ENCODE measurements around the gene HDAC4. TPM values are rescaled to one million over a fixed set of nuclear protein-coding genes. Genes with fewer than 3 reads are reported as not detected.

HDAC4 gene
- total and polyA plus RNA-seq, 2 donors from 2014 or later, result 2.2 to 56.8 TPM

DNA sequence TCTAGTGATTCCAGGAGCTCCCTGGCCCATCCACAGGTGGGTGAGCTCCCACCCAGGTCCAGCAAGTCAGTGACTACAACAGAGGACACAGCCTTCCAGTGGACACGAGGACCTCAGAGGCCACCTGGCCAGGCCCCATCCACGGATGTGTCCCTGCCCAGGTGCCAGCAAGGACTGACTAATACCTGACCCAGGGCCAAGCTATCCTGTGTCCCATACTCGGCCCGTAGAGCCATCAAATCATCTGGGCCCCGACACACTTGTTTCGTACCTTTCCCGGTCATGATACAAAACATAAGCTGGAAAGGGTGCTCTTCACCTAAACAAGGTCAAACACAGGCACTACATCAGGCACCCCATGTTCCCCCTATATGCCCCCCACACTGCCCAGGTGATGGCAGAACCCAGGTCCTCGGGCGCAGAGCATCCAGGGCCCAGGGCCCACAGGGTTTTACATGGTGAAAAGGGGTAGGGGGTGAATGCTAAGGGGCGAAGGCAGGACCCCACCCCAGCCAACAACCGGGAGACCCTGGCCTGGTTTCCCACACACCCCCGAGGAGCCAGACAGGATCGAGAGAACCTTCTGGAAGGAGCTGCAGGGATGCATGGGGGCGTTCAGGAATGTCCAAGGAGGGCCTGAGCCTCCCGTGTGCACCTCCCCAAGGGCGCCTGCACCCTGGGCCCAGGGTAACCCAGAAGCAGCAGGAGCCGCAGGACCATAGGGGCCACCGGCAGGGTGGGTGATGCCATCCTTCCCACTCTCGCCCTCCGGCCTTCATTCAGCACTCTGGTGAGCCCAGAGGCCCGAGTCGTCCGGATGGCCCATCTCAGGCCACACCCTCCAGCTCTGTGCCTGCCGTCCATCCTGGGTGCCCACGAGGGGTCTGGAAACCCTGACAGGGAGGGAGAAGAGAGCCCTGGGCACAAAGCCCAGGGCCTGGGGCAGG lies 94.3 kb downstream of the HDAC4 start:
- H3K27ac ChIP-seq (ENCODE audit: low read depth in 2 of 2, low read length in 2 of 2), result no peak overlapping the region
- H3K9me3 ChIP-seq (ENCODE audit: control insufficient read depth in 2 of 3, insufficient read depth in 1 of 3, low read length in 3 of 3), result no peaks in the 10 kb centered on the region
- H3K4me3 ChIP-seq (ENCODE audit: low read length in 3 of 3), result no peak overlapping the region
- intact Hi-C loops (cut with DNase I), result no loop called here
- no peak for FAIRE-seq
- H3K9ac ChIP-seq (ENCODE audit: low read length in 3 of 3), result no peak overlapping the region
- DNase-seq, result peak in 2 of 5 donors; percentile 41 to 61
- no peaks in the 10 kb centered on the region for H3K36me3 ChIP-seq (ENCODE audit: control insufficient read depth in 2 of 3, insufficient read depth in 3 of 3, low read length in 3 of 3)
- no peaks in the 10 kb centered on the region for H3K27me3 ChIP-seq (ENCODE audit: control insufficient read depth, insufficient read depth, low read length)
- H3K4me1 ChIP-seq (ENCODE audit: control insufficient read depth in 2 of 3, insufficient read depth in 2 of 3, low read depth in 1 of 3, low read length in 3 of 3), result peaks cover 0 to 21% (median 16%) of the 10 kb centered on the region in 3 donors
- TF ChIP-seq, protein P1, sequence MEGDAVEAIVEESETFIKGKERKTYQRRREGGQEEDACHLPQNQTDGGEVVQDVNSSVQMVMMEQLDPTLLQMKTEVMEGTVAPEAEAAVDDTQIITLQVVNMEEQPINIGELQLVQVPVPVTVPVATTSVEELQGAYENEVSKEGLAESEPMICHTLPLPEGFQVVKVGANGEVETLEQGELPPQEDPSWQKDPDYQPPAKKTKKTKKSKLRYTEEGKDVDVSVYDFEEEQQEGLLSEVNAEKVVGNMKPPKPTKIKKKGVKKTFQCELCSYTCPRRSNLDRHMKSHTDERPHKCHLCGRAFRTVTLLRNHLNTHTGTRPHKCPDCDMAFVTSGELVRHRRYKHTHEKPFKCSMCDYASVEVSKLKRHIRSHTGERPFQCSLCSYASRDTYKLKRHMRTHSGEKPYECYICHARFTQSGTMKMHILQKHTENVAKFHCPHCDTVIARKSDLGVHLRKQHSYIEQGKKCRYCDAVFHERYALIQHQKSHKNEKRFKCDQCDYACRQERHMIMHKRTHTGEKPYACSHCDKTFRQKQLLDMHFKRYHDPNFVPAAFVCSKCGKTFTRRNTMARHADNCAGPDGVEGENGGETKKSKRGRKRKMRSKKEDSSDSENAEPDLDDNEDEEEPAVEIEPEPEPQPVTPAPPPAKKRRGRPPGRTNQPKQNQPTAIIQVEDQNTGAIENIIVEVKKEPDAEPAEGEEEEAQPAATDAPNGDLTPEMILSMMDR (IDR thresholded peaks at IDR 0.05; ENCODE audit: borderline replicate concordance, extremely low read depth, insufficient read depth), result no peak

DNA sequence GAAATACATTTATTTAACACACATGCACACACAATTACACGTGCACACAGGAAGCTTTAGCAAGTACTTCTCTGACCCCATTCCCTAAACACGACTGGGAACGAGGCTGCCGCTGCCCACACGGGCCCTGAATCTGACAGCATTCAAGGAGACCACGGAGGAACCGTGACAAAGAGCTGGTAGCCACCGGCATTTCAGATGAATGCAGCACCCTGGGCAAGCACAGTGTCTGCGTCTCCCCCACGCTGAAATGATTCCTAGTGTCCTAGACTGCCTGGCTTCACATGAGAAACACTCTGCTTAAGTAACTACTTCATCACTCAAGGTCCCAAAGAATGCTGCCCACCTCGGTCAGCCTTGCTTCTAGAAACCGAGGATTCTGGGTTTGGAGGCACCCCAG lies 95.0 kb downstream of the HDAC4 start:
- H3K9me3 ChIP-seq (ENCODE audit: control insufficient read depth in 2 of 3, insufficient read depth in 1 of 3, low read length in 3 of 3), result no peaks in the 10 kb centered on the region

DNA sequence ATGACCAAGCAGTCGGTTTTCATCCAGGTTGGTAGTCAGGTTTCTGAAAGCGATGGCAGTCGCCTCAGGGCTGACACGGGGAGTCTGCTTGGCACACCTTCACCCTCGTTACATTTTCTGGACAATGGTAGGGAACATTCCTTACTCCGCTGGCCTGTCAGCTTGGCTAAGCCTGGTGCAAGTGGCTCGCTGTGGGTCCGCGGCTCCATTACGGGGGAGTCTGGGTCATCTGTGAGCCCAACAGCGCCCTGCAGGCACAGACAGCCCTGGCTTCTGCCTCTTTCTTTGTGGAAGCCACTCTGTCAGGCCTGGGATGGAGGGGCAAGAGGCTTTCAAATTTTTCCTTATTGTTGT lies 95.6 kb downstream of the HDAC4 start:
- DNase-seq (peak in 2 of 5 donors; percentile 55 to 58), FAIRE-seq (no peak)
- Histone ChIP-seq H3K27ac (ENCODE audit: low read depth in 2 of 2, low read length in 2 of 2) (no peak overlapping the region), H3K9me3 (ENCODE audit: control insufficient read depth in 2 of 3, insufficient read depth in 1 of 3, low read length in 3 of 3) (no peaks in the 10 kb centered on the region), H3K4me3 (ENCODE audit: low read length in 3 of 3) (no peak overlapping the region), H3K36me3 (ENCODE audit: control insufficient read depth in 2 of 3, insufficient read depth in 3 of 3, low read length in 3 of 3) (no peaks in the 10 kb centered on the region), H3K4me1 (ENCODE audit: control insufficient read depth in 2 of 3, insufficient read depth in 2 of 3, low read depth in 1 of 3, low read length in 3 of 3) (peaks cover 0 to 16% (median 10%) of the 10 kb centered on the region in 3 donors), H3K9ac (ENCODE audit: low read length in 3 of 3) (no peak overlapping the region), H3K27me3 (ENCODE audit: control insufficient read depth, insufficient read depth, low read length) (no peaks in the 10 kb centered on the region)
- TF ChIP-seq, protein P1 (IDR thresholded peaks at IDR 0.05; ENCODE audit: borderline replicate concordance, extremely low read depth, insufficient read depth), result no peak
- intact Hi-C loops (cut with DNase I), result no loop called here

More for the DNA sequence above, 95.0 kb downstream of the HDAC4 start:
- Histone ChIP-seq H3K27ac (ENCODE audit: low read depth in 2 of 2, low read length in 2 of 2) (no peak overlapping the region), H3K9ac (ENCODE audit: low read length in 3 of 3) (no peak overlapping the region), H3K4me3 (ENCODE audit: low read length in 3 of 3) (no peak overlapping the region), H3K36me3 (ENCODE audit: control insufficient read depth in 2 of 3, insufficient read depth in 3 of 3, low read length in 3 of 3) (no peaks in the 10 kb centered on the region), H3K4me1 (ENCODE audit: control insufficient read depth in 2 of 3, insufficient read depth in 2 of 3, low read depth in 1 of 3, low read length in 3 of 3) (peaks cover 0 to 17% (median 14%) of the 10 kb centered on the region in 3 donors), H3K27me3 (ENCODE audit: control insufficient read depth, insufficient read depth, low read length) (no peaks in the 10 kb centered on the region)
- TF ChIP-seq, protein P1 (IDR thresholded peaks at IDR 0.05; ENCODE audit: borderline replicate concordance, extremely low read depth, insufficient read depth), result no peak
- intact Hi-C loops (cut with DNase I), result no loop called here
- DNase-seq, result peak in 2 of 5 donors; percentile 7 to 46
- no peak for FAIRE-seq
